ENCODE results near the gene UCK2.
A peak's percentile ranks its signal among the peaks of the same experiment; 100 is the strongest.

UCK2 gene

GRCh38 chr1:165853528-165854075 is 26.2 kb downstream of the UCK2 start:
- no peak for DNase-seq
- intact Hi-C loops (cut with DNase I): no loop called here

GRCh38 chr1:165854101-165854845 is 26.9 kb downstream of the UCK2 start:
- no peak for DNase-seq
- intact Hi-C loops (cut with DNase I): no loop called here

DNA sequence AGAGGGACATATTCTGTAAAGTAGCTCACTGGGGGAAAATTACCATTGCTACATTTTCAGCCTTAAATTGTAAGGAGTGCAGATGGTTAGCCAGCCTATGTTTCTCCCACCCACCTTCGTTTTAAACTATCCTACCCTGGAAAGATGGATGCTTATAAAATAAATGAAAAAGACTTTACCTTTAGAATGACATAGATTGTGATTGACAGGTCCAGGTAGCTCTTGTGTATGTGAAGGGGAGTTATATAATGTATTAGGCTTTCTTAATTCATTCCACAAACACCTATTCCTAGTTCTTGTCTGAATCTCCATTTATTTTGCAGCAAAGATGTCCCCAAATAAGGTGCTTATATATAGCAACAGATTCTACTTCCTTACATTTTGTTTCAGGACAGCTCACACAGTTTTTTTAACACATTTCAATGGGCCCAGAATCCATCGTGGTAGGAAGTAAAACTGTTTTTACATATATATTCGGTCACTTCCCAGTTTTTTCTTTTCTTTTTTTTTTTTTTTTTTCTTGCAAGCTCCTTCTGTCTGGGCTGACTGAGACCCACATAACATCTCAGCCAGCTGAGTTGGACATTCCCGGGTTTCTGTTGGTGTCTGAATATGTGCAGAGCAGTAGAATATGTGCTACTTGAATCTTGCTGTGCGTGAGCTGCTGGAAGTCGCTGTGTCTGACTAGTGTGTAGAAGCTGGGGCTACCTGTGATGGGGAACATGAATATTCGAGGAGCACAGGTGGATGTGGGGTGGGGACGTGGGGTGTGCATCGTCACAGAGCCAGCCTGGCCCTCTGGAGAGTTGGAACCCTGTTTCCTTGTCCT is 27.8 kb downstream of the UCK2 start:
- DNase-seq: peak in 2 of 10 donors; percentile 22 to 27
- intact Hi-C loops (cut with DNase I): no loop called here

- DNase-seq: no peak
- intact Hi-C loops (cut with DNase I): no loop called here
These were observed 28.6 kb downstream of the UCK2 start for GRCh38 chr1:165856021-165856420.

DNA sequence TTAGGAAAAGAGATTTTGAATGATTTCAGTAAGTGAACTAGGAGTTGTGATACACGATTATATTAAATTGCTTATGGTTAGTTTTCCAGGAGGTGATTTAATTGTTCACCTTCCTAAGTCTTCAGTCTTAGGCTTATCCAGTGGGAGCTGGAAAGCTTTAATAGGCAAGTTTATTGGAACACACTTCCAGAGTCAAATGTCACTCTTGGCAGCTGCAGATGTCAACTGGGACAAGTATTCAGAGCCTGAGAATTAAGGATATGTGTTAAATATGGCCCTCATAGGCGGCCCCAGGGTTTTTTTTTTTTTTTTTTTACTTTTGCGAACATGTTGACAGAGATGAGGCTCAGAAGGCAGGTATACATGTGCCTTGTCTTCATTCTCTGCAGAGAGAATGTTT is 29.2 kb downstream of the UCK2 start:
- intact Hi-C loops (cut with DNase I): no loop called here
- no peak for DNase-seq

DNA sequence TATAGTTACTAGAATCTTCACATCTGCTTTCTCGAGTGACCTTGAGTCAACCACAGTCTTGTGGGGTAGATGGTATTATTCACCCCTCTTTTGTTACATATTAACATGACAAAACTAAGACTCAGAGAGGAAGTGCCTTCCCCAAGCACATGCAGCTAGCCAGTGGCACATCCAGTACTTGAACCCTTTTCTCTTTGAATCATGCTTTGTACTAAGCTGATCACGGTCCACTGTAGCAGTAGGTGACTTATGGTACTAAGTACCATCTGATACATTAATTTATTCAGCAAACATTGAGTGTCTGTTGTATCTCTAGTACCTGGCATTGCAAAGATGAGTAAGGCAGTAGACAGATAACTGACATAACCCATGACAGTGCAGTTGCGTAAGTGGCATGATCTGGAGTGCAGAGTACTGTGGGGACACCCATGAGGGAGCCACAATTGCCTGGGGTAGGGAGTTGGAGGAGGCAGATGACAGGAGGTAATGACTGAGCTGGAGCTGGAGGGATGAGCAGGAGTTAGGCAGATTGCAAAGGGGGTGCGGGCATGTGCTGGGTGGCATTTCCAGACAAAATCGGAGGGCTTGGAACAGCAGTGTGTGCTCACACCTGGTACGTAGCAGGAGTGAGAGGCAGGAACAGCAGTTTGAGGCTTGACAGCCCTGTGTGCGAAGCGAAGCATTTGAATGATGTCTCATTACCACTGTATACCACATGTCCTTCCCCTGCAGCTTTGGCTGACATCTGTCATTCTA is 29.8 kb downstream of the UCK2 start:
- intact Hi-C loops (cut with DNase I): no loop called here

DNA sequence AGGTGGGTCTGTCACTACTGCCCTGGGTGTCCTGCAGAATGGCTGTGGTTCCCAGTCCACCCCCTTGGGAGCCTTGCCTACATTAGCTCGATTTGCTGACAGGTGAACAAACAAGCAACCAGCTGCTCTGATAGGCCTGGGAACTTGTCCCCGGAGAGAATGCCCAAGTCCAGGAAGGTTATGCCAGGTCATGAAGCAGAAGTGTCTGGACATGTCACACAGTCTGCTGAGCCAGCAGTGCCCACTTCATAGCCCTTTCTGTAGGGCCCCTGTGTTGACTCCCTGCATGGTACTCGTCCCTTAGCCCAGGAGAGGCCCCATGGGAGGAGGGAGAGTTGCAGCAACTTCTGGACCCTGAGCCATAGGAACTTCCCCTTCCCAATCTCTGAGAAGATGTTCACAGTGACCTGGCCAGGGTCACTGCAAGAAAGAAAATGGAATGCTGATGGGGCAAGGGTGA is 31.0 kb downstream of the UCK2 start:
- intact Hi-C loops (cut with DNase I): no loop called here
- no peak for DNase-seq

More for the DNA sequence above, 29.8 kb downstream of the UCK2 start:
- DNase-seq: no peak

DNA sequence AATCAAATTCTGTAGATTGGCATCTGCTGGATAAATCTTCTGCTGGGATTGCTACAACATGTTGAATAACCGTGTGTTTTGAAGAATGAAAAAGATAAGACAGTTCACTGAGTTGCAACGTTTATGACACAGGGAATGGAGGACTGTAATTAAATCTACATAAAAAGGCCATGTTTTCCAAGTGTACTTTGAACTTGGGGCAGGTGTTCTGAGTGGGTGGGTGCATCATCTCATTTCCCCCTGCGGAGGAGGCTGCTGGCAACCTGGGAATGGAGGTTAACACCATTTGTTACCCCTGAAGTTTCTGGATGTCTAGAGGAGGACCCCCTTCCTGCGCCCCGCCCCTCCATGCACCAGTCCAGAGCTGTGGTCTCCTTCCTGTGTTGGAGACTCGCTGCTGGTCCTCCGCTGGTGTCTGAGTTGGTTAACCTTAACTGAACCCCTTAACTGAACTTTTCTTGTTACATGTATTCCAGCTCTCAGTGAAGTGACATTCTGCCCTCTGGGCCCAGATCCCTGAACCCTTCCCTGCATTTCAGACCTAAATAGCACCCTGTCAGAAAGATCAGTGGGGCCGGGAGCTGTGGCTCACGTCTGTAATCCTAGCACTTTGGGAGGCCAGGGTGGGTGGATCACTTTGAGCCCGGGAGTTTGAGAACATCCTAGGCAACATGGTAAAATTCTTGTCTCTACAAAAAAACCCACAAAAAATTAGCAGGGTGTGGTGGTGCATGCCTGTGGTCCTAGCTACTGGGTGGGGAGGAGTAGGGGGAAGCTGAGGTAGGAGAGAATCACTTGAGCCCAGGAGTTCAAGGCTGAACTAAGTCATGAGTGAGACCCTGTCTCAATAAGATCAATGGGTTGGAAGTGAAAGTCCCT is 31.8 kb downstream of the UCK2 start:
- intact Hi-C loops (cut with DNase I): no loop called here
- no peak for DNase-seq

DNA sequence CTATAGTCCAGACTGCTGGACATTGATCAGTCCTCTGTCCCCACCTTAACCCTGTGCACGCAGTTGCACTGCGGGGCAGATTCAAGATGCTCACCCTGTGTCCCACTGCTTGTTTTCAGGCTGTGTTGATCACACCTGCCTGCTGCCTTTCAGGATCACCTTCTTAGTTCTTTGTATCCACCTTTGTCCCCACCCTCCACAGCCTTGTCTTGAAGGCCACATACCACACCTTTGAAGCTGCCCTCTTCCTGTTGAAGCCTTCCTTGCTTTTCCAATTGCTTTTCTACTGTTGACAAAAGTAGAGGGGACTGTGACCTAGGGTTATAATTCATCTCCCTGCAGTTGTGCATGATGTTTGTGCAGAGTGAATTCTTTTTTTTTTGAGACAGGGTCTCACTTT is 32.7 kb downstream of the UCK2 start:
- intact Hi-C loops (cut with DNase I): no loop called here
- no peak for DNase-seq

- intact Hi-C loops (cut with DNase I): no loop called here
- no peak for DNase-seq
These were observed 34.5 kb downstream of the UCK2 start for GRCh38 chr1:165861911-165862310.

DNA sequence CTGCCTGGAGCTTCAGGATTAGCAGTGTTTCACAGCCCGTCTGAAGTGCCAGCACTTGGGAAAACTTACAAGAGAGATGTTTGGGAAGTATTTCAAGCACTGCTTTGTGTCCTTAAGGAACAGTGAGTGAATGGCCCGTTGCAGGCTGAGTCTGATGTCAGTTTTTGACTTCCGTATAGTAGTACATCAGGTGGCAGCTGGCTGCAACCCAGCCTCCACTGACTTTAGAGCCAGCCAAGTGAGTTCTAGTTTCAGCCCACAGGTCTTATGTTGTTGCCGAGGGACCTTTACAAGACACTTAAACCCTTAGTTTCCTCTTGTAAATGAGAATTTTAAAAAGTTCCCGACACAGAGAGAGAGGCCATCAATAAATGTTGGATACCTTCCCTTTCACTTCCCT is 35.0 kb downstream of the UCK2 start:
- intact Hi-C loops (cut with DNase I): no loop called here
- no peak for DNase-seq

GRCh38 chr1:165863346-165863745 is 35.9 kb downstream of the UCK2 start:
- DNase-seq: no peak
- intact Hi-C loops (cut with DNase I): no loop called here

DNA sequence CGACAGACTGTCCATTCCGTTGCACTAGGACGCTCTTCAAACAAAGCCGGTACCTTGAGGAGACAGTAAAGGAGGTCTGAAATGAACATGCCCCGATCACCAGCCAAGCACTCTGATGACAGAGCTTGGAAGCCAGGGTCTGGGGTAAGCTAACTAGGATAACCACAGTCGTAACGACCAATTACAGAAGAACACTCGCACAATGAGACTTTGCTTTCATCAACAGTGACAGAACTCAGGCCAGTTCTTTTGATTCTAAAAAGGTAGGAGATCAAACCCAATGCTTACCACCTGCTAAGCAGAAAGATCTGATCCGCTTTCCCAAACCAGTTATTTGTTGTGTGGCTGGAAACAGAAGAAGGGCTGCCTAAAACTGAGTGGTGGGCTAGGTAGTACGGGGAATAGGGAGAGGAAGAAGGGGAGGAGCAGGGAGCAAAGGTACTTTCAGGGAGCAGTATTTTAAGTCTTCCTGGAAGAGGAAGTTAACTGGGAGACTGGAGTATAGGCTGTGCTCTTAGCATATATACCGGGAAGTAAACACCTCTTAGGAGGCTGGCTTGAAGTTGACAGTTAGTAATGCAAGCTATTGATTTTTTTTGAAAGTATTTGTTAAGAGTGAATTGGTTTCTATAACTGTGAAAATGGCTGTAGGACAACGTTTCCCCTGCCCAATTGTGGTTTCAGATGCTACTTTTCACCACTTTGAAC is 38.4 kb downstream of the UCK2 start:
- intact Hi-C loops (cut with DNase I): no loop called here
- DNase-seq: no peak

DNA sequence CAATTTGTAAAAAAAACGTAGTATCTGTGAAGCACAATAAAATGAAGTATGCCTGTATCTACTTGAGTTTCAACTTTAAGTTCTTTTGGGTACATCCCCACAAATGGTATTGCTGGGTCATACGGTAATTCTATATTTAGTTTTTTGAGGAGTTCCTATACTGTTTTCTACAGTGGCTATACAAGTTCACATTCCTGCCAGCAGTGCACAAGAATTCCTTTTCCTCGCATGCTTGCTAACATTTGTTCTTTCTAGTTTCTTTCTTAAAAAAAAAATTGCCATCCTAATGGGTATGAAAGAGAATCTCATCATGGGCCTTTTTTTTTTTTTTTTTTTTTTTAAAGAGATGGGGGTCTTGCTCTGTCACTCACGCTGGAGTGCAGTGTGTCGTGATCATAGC is 41.9 kb downstream of the UCK2 start:
- DNase-seq: no peak
- intact Hi-C loops (cut with DNase I): no loop called here

DNA sequence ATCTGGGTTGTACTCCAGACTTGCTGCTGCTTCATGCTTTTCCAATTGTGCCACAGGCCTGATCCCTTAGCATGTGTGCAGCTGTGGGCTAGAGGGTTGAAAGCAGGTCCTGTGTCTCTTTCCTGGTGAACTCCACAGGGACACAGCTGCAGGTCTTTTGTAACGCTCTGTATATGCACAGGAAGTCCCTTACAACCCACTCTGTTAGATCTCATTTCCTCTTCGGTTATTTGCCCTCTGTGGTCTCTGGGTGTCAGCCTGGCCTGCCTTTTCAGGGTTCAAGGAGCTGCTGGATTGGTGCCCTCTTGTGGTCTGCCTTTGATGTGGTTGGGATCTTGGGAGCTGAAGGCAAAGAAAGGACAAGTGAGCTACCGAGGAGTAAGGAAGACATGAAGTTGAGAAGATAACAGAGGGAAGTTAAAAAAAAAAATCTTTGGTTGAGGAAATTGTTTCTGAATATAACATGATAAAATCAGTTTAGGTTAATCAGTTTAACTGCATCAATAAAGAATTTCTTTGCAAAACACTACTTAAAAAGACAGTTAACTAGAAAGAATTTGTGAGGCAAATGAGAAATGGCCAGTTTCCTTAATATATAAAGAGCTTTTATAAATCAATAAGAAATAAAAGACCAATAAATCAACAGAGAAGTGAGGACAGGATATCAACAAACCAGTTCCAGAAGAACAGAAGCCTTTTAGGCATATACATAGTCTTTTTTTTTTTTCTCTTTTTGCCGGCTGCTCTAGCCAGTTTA is 44.1 kb downstream of the UCK2 start:
- intact Hi-C loops (cut with DNase I): no loop called here
- peak in 5 of 10 donors; percentile 34 to 85 (median 45) for DNase-seq

DNA sequence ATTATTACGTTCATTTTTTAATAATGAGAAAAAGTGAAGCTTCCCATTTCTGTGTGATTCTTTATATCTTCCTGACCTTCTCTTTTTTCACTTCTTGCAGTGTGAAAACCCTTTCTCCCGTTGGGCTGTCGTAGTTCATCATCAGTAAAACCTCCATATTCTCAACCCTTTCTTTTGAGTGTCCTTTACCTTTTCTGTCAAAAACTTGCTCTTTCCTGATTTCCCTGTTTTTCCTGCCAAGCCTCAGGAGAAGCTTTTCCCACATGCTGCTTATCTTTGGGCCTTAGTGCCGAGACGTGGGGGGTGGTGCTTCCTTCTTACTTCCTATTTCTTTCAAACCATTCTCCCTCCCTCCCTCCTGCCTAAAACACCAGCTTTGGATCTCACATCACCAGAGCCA is 46.1 kb downstream of the UCK2 start:
- no peak for DNase-seq
- intact Hi-C loops (cut with DNase I): no loop called here

GRCh38 chr1:165874643-165875042 is 47.2 kb downstream of the UCK2 start:
- intact Hi-C loops (cut with DNase I): no loop called here
- DNase-seq: no peak

GRCh38 chr1:165875171-165875570 is 47.8 kb downstream of the UCK2 start:
- intact Hi-C loops (cut with DNase I): no loop called here
- DNase-seq: no peak

- no peak for DNase-seq
These were observed 48.2 kb downstream of the UCK2 start for GRCh38 chr1:165875604-165876003.

More at GRCh38 chr1:165875604-165876003, 48.2 kb downstream of the UCK2 start:
- intact Hi-C loops (cut with DNase I): no loop called here
